HG02588 (cell line): ENCODE results near the gene BTBD1.

ENCODE experiments used
- ATAC-seq: cut with Tn5 transposase; IDR thresholded peaks from one replicate; pipeline ENCODE4 v1.9.1; 2021; ENCODE audit warnings: mild to moderate bottlenecking, moderate library complexity; ENCODE audit not compliant: unreplicated experiment

BTBD1 gene

GRCh38 chr15:83066734-83067637 is at the start of gene BTBD1:
Gene BTBD1 (minus strand): TSS chr15:83067252. CDS start chr15:83067151, 101 bp downstream.
- ATAC-seq = peak; percentile 84

- ATAC-seq = no peak
Observed at GRCh38 chr15:83115831-83116565, 48.9 kb upstream of the BTBD1 start.

GRCh38 chr15:83115410-83115809 is 48.4 kb upstream of the BTBD1 start:
- ATAC-seq = no peak

GRCh38 chr15:83114856-83115255 is 47.8 kb upstream of the BTBD1 start:
- ATAC-seq = no peak

GRCh38 chr15:83113881-83114674 is 47.0 kb upstream of the BTBD1 start:
- ATAC-seq = no peak

- ATAC-seq = no peak
Observed at GRCh38 chr15:83112956-83113299, 45.9 kb upstream of the BTBD1 start.

- no peak for ATAC-seq
Observed at GRCh38 chr15:83112233-83112955, 45.3 kb upstream of the BTBD1 start.

- no peak for ATAC-seq
Observed at GRCh38 chr15:83111149-83111548, 44.1 kb upstream of the BTBD1 start.

- ATAC-seq = no peak
Observed at GRCh38 chr15:83110381-83110780, 43.3 kb upstream of the BTBD1 start.

- no peak for ATAC-seq
Observed at GRCh38 chr15:83109532-83109931, 42.5 kb upstream of the BTBD1 start.

GRCh38 chr15:83108266-83109219 is 41.5 kb upstream of the BTBD1 start:
- ATAC-seq = peak; percentile 44

- no peak for ATAC-seq
Observed at GRCh38 chr15:83107841-83108181, 40.8 kb upstream of the BTBD1 start.

- ATAC-seq = no peak
Observed at GRCh38 chr15:83106994-83107840, 40.2 kb upstream of the BTBD1 start, which contains the start of gene TM6SF1. Gene TM6SF1 (plus strand): TSS chr15:83107645. CDS start chr15:83107681, 36 bp downstream.

- no peak for ATAC-seq
Observed at GRCh38 chr15:83105440-83105839, 38.4 kb upstream of the BTBD1 start.

- ATAC-seq = no peak
Observed at GRCh38 chr15:83104141-83104540, 37.1 kb upstream of the BTBD1 start.

GRCh38 chr15:83102346-83102745 is 35.3 kb upstream of the BTBD1 start:
- no peak for ATAC-seq

GRCh38 chr15:83100097-83100646 is 33.1 kb upstream of the BTBD1 start:
- no peak for ATAC-seq

GRCh38 chr15:83099290-83099689 is 32.2 kb upstream of the BTBD1 start:
- no peak for ATAC-seq
